ENCODE results near the gene RYR3.

RYR3 gene

GRCh38 chr15:33467146-33467815, 156.5 kb downstream of the RYR3 start:
- POLR2A ChIA-PET: no interaction called here
- CTCF ChIA-PET: interaction anchor here (1.0 kb wide), 1 partner anchor 10 kb away, joined by 3 read pairs; no protein-coding TSS in a partner anchor
- H3K9me3 ChIP-seq (ENCODE audit: control extremely low read depth in 1 of 5, control insufficient read depth in 4 of 5, insufficient read depth in 2 of 5, low read depth in 1 of 5, low read length in 4 of 5): no peaks in the 10 kb centered on the region
- no peaks in the 10 kb centered on the region for H3K27me3 ChIP-seq (replicated peaks in 2 of 5; ENCODE audit: control insufficient read depth in 4 of 5, insufficient read depth in 5 of 5, low read length in 4 of 5)
- H3K4me1 ChIP-seq (ENCODE audit: control extremely low read depth in 1 of 4, control insufficient read depth in 4 of 4, insufficient read depth in 4 of 4, low read length in 3 of 4): no peaks in the 10 kb centered on the region
- H3K27ac ChIP-seq (ENCODE audit: insufficient read depth in 1 of 2, low read depth in 1 of 2, low read length in 2 of 2, poor library complexity in 1 of 2, severe bottlenecking in 2 of 2): no peak overlapping the region
- no peaks in the 10 kb centered on the region for H3K36me3 ChIP-seq (ENCODE audit: control insufficient read depth in 4 of 4, insufficient read depth in 4 of 4, low read length in 3 of 4)
- DNase-seq: no peak
- 95% methylated on average over 4 of the region's 6 CpGs for WGBS (ENCODE audit: insufficient coverage)
- H3K4me3 ChIP-seq (ENCODE audit: control insufficient read depth in 1 of 7, extremely low read depth in 1 of 7, insufficient read depth in 4 of 7, low read depth in 2 of 7, low read length in 6 of 7): no peak overlapping the region

DNA sequence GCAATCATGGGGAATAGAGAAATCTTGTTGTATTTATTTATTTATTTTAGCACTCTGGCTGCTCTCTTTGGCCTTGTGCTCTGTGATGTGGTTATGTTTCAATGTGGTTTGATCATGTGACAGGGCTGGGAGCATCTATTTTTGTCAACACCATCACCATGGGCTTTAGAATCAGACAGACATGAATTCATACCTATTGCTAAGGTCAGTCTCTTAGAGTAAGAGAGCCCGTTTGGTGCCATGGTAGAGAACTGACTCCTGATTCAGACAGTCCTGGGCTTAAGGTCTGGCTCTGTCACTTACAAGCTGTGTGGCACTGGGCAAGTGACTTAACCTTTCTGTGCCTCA, 157.0 kb downstream of the RYR3 start:
- Histone ChIP-seq H3K9me3 (ENCODE audit: control extremely low read depth in 1 of 5, control insufficient read depth in 4 of 5, insufficient read depth in 2 of 5, low read depth in 1 of 5, low read length in 4 of 5) (no peaks in the 10 kb centered on the region), H3K36me3 (ENCODE audit: control insufficient read depth in 4 of 4, insufficient read depth in 4 of 4, low read length in 3 of 4) (no peaks in the 10 kb centered on the region), H3K27me3 (replicated peaks in 2 of 5; ENCODE audit: control insufficient read depth in 4 of 5, insufficient read depth in 5 of 5, low read length in 4 of 5) (no peaks in the 10 kb centered on the region), H3K27ac (ENCODE audit: insufficient read depth in 1 of 2, low read depth in 1 of 2, low read length in 2 of 2, poor library complexity in 1 of 2, severe bottlenecking in 2 of 2) (no peak overlapping the region), H3K4me3 (ENCODE audit: control insufficient read depth in 1 of 7, extremely low read depth in 1 of 7, insufficient read depth in 4 of 7, low read depth in 2 of 7, low read length in 6 of 7) (no peak overlapping the region), H3K4me1 (ENCODE audit: control extremely low read depth in 1 of 4, control insufficient read depth in 4 of 4, insufficient read depth in 4 of 4, low read length in 3 of 4) (no peaks in the 10 kb centered on the region)
- POLR2A ChIA-PET: no interaction called here
- 100% methylated on average over 1 of the region's 1 CpG for WGBS (ENCODE audit: insufficient coverage)
- DNase-seq: no peak
- CTCF ChIA-PET: interaction anchor here (1.0 kb wide), 1 partner anchor 11 kb away, joined by 3 read pairs; no protein-coding TSS in a partner anchor

- Histone ChIP-seq H3K4me1 (ENCODE audit: control extremely low read depth in 1 of 4, control insufficient read depth in 4 of 4, insufficient read depth in 4 of 4, low read length in 3 of 4) (no peaks in the 10 kb centered on the region), H3K27me3 (replicated peaks in 2 of 5; ENCODE audit: control insufficient read depth in 4 of 5, insufficient read depth in 5 of 5, low read length in 4 of 5) (no peaks in the 10 kb centered on the region), H3K27ac (ENCODE audit: insufficient read depth in 1 of 2, low read depth in 1 of 2, low read length in 2 of 2, poor library complexity in 1 of 2, severe bottlenecking in 2 of 2) (no peak overlapping the region), H3K36me3 (ENCODE audit: control insufficient read depth in 4 of 4, insufficient read depth in 4 of 4, low read length in 3 of 4) (no peaks in the 10 kb centered on the region), H3K9me3 (ENCODE audit: control extremely low read depth in 1 of 5, control insufficient read depth in 4 of 5, insufficient read depth in 2 of 5, low read depth in 1 of 5, low read length in 4 of 5) (no peaks in the 10 kb centered on the region), H3K4me3 (ENCODE audit: control insufficient read depth in 1 of 7, extremely low read depth in 1 of 7, insufficient read depth in 4 of 7, low read depth in 2 of 7, low read length in 6 of 7) (no peak overlapping the region)
- CTCF ChIA-PET: interaction anchor here (0.7 to 0.9 kb wide), 2 partner anchors 18 to 22 kb away, joined by 3 to 4 read pairs; no protein-coding TSS in a partner anchor
- DNase-seq: no peak
- 100% methylated on average over 3 of the region's 3 CpGs for WGBS (ENCODE audit: insufficient coverage)
- POLR2A ChIA-PET: no interaction called here
Observed at GRCh38 chr15:33468740-33469139, 158.0 kb downstream of the RYR3 start.

DNA sequence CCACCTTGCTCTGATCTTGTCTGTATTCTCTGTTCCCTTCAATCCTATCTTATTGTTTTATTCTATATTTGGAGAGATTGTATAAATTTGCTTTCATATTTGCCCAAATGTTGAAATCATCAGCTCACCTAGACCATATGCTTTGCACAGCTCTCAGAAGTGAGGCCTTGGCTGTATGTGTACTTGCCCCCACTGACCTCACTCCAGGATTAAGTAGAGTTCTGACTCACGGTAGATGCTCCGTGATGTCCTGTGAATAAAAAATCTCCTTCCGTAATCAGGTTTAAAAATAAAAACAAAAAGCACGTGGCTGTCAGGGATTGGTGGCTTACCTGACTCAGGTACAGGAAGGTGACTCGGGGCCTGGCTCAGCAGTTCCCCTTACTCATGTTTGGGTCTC, 162.2 kb downstream of the RYR3 start:
- CTCF ChIA-PET: interaction anchor here (1.0 kb wide), 1 partner anchor 9 kb away, joined by 3 read pairs; no protein-coding TSS in a partner anchor
- POLR2A ChIA-PET: no interaction called here
- DNase-seq: no peak
- WGBS (ENCODE audit: insufficient coverage): 90% methylated on average over 5 of the region's 5 CpGs
- Histone ChIP-seq H3K9me3 (ENCODE audit: control extremely low read depth in 1 of 5, control insufficient read depth in 4 of 5, insufficient read depth in 2 of 5, low read depth in 1 of 5, low read length in 4 of 5) (no peaks in the 10 kb centered on the region), H3K27me3 (replicated peaks in 2 of 5; ENCODE audit: control insufficient read depth in 4 of 5, insufficient read depth in 5 of 5, low read length in 4 of 5) (no peaks in the 10 kb centered on the region), H3K36me3 (ENCODE audit: control insufficient read depth in 4 of 4, insufficient read depth in 4 of 4, low read length in 3 of 4) (no peaks in the 10 kb centered on the region), H3K4me3 (ENCODE audit: control insufficient read depth in 1 of 7, extremely low read depth in 1 of 7, insufficient read depth in 4 of 7, low read depth in 2 of 7, low read length in 6 of 7) (no peak overlapping the region), H3K4me1 (ENCODE audit: control extremely low read depth in 1 of 4, control insufficient read depth in 4 of 4, insufficient read depth in 4 of 4, low read length in 3 of 4) (no peaks in the 10 kb centered on the region), H3K27ac (ENCODE audit: insufficient read depth in 1 of 2, low read depth in 1 of 2, low read length in 2 of 2, poor library complexity in 1 of 2, severe bottlenecking in 2 of 2) (no peak overlapping the region)

DNA sequence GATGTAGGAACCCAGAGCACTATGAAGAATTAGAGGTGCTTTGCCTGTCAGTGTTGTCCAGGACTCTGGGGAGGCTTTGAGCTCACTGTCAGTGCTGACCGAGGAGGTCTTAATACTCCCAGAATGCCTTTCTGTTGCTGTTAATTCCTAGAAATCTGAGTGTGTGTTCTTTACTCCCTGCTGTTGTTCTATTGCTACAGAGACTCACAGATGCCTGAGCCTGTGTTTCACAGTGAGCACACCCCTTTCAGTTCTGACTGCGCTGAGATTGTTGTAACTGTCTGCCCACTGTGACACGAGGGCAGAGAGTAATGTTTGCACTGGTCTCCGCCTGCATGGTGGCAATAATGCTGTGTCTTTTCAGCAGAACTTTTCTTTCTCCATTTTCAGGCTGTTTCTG, 162.9 kb downstream of the RYR3 start:
- no peak overlapping the region for H3K4me3 ChIP-seq (ENCODE audit: control insufficient read depth in 1 of 7, extremely low read depth in 1 of 7, insufficient read depth in 4 of 7, low read depth in 2 of 7, low read length in 6 of 7)
- WGBS (ENCODE audit: insufficient coverage): 97% methylated on average over 3 of the region's 4 CpGs
- H3K4me1 ChIP-seq (ENCODE audit: control extremely low read depth in 1 of 4, control insufficient read depth in 4 of 4, insufficient read depth in 4 of 4, low read length in 3 of 4): no peaks in the 10 kb centered on the region
- ChIA-PET POLR2A (no interaction called here), CTCF (interaction anchor here (1.0 kb wide), 1 partner anchor 9 kb away, joined by 3 read pairs; no protein-coding TSS in a partner anchor)
- no peak for DNase-seq
- peaks cover 0 to 2% (median 0%) of the 10 kb centered on the region in 5 experiments for H3K27me3 ChIP-seq (replicated peaks in 2 of 5; ENCODE audit: control insufficient read depth in 4 of 5, insufficient read depth in 5 of 5, low read length in 4 of 5)
- no peak overlapping the region for H3K27ac ChIP-seq (ENCODE audit: insufficient read depth in 1 of 2, low read depth in 1 of 2, low read length in 2 of 2, poor library complexity in 1 of 2, severe bottlenecking in 2 of 2)
- no peaks in the 10 kb centered on the region for H3K36me3 ChIP-seq (ENCODE audit: control insufficient read depth in 4 of 4, insufficient read depth in 4 of 4, low read length in 3 of 4)
- H3K9me3 ChIP-seq (ENCODE audit: control extremely low read depth in 1 of 5, control insufficient read depth in 4 of 5, insufficient read depth in 2 of 5, low read depth in 1 of 5, low read length in 4 of 5): no peaks in the 10 kb centered on the region

GRCh38 chr15:33476076-33476475, 165.3 kb downstream of the RYR3 start:
- no peak overlapping the region for H3K4me3 ChIP-seq (ENCODE audit: control insufficient read depth in 1 of 7, extremely low read depth in 1 of 7, insufficient read depth in 4 of 7, low read depth in 2 of 7, low read length in 6 of 7)

GRCh38 chr15:33476908-33477307, 166.1 kb downstream of the RYR3 start:
- no peak overlapping the region for H3K27ac ChIP-seq (ENCODE audit: insufficient read depth in 1 of 2, low read depth in 1 of 2, low read length in 2 of 2, poor library complexity in 1 of 2, severe bottlenecking in 2 of 2)
- ChIA-PET CTCF (no interaction called here), POLR2A (no interaction called here)
- WGBS (ENCODE audit: insufficient coverage): 100% methylated on average over 1 of the region's 2 CpGs
- no peak for DNase-seq
- no peaks in the 10 kb centered on the region for H3K9me3 ChIP-seq (ENCODE audit: control extremely low read depth in 1 of 5, control insufficient read depth in 4 of 5, insufficient read depth in 2 of 5, low read depth in 1 of 5, low read length in 4 of 5)
- no peak overlapping the region for H3K4me3 ChIP-seq (ENCODE audit: control insufficient read depth in 1 of 7, extremely low read depth in 1 of 7, insufficient read depth in 4 of 7, low read depth in 2 of 7, low read length in 6 of 7)
- peaks cover 0 to 2% (median 0%) of the 10 kb centered on the region in 5 experiments for H3K27me3 ChIP-seq (replicated peaks in 2 of 5; ENCODE audit: control insufficient read depth in 4 of 5, insufficient read depth in 5 of 5, low read length in 4 of 5)
- no peaks in the 10 kb centered on the region for H3K4me1 ChIP-seq (ENCODE audit: control extremely low read depth in 1 of 4, control insufficient read depth in 4 of 4, insufficient read depth in 4 of 4, low read length in 3 of 4)
- no peaks in the 10 kb centered on the region for H3K36me3 ChIP-seq (ENCODE audit: control insufficient read depth in 4 of 4, insufficient read depth in 4 of 4, low read length in 3 of 4)

More at GRCh38 chr15:33476076-33476475, 165.3 kb downstream of the RYR3 start:
- Histone ChIP-seq H3K36me3 (ENCODE audit: control insufficient read depth in 4 of 4, insufficient read depth in 4 of 4, low read length in 3 of 4) (no peaks in the 10 kb centered on the region), H3K27ac (ENCODE audit: insufficient read depth in 1 of 2, low read depth in 1 of 2, low read length in 2 of 2, poor library complexity in 1 of 2, severe bottlenecking in 2 of 2) (no peak overlapping the region), H3K9me3 (ENCODE audit: control extremely low read depth in 1 of 5, control insufficient read depth in 4 of 5, insufficient read depth in 2 of 5, low read depth in 1 of 5, low read length in 4 of 5) (no peaks in the 10 kb centered on the region), H3K27me3 (replicated peaks in 2 of 5; ENCODE audit: control insufficient read depth in 4 of 5, insufficient read depth in 5 of 5, low read length in 4 of 5) (peaks cover 0 to 2% (median 0%) of the 10 kb centered on the region in 5 experiments), H3K4me1 (ENCODE audit: control extremely low read depth in 1 of 4, control insufficient read depth in 4 of 4, insufficient read depth in 4 of 4, low read length in 3 of 4) (no peaks in the 10 kb centered on the region)
- ChIA-PET CTCF (interaction anchor here (1.7 kb wide), 1 partner anchor 18 kb away, joined by 3 read pairs; no protein-coding TSS in a partner anchor), POLR2A (no interaction called here)
- DNase-seq: no peak
- no CpG with 5 or more reads among the region's 4 CpGs for WGBS (ENCODE audit: insufficient coverage)
